ENCODE results near the gene ZNF595.
A peak's percentile ranks its signal among the peaks of the same experiment; 100 is the strongest.

ZNF595 gene

GRCh38 chr4:124275-125081 is 71.4 kb downstream of the ZNF595 start, which contains the start of gene ZNF718:
Gene ZNF718, plus strand, starts transcription at chr4:124501. Its CDS starts 170 bp downstream, at chr4:124671.
- FAIRE-seq (no peak), DNase-seq (ENCODE audit: insufficient read length, low spot score) (peak; percentile 80)
- TF ChIP-seq CTCF (IDR thresholded peaks at IDR 0.05; ENCODE audit: insufficient read depth, missing control alignments): no peak

GRCh38 chr4:125091-125771 is 72.1 kb downstream of the ZNF595 start:
- FAIRE-seq (no peak), DNase-seq (ENCODE audit: insufficient read length, low spot score) (no peak)

GRCh38 chr4:125833-126232 is 72.7 kb downstream of the ZNF595 start:
- DNase-seq (ENCODE audit: insufficient read length, low spot score) (no peak), FAIRE-seq (no peak)
- no peak for TF ChIP-seq CTCF (IDR thresholded peaks at IDR 0.05; ENCODE audit: insufficient read depth, missing control alignments)

More at GRCh38 chr4:125091-125771, 72.1 kb downstream of the ZNF595 start:
- TF ChIP-seq CTCF (IDR thresholded peaks at IDR 0.05; ENCODE audit: insufficient read depth, missing control alignments): no peak

GRCh38 chr4:132483-132882 is 79.4 kb downstream of the ZNF595 start:
- FAIRE-seq (no peak), DNase-seq (ENCODE audit: insufficient read length, low spot score) (no peak)
- TF ChIP-seq CTCF (IDR thresholded peaks at IDR 0.05; ENCODE audit: insufficient read depth, missing control alignments): no peak

Data from D721Med (cell line).